Articular chondrocyte of knee joint (primary cell): ENCODE data around the gene TMSB4Y. TPM values are rescaled to one million over a fixed set of nuclear protein-coding genes. Genes with fewer than 3 reads are reported as not detected.

Experiments
- total RNA-seq: library from RNA; depleted of rRNA; stranded (reverse); fragments of >200 nt; gene quantifications from 2 replicates; pipeline ENCODE4 v1.2.3, GENCODE V29; 2012

Gene TMSB4Y
- total RNA-seq: 1.8 TPM in 1 of 2 replicates, not detected in the other

DNA sequence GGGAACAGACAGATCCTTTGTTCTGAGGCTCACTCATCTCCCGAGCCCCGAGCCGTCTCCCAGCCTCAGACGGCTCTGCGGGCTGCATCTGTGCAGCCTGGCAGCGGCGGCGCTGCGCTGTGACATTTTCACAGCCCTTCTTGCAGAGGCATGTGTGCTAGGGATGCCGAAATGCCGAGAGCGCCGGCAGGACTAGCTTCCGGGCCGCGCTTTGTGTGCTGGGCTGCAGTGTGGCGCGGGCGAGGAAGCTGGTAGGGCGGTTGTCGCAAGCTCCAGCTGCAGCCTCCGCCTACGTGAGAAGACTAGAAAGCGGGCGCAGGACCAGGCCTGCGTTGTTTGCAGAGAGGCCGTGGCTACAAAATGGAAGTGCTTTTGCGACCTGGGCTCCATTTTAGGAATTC lies at the start of gene TMSB4Y:
TSS of gene TMSB4Y (plus strand) at position 332 of the 401 bp plus-strand sequence.

Other genes with a start within 250 kb of the TMSB4Y start
- gene UTY, start 223.9 kb upstream of the TMSB4Y start, total RNA-seq: 0.11 and 38.5 TPM in 2 replicates